ENCODE measurements around the gene SPTBN4.
"Not testable (repeated sequence)": the region's sequence is repeated elsewhere in the genome, so short reads cannot be mapped to it uniquely, and the experiment has no call there.

The SPTBN4 gene

DNA sequence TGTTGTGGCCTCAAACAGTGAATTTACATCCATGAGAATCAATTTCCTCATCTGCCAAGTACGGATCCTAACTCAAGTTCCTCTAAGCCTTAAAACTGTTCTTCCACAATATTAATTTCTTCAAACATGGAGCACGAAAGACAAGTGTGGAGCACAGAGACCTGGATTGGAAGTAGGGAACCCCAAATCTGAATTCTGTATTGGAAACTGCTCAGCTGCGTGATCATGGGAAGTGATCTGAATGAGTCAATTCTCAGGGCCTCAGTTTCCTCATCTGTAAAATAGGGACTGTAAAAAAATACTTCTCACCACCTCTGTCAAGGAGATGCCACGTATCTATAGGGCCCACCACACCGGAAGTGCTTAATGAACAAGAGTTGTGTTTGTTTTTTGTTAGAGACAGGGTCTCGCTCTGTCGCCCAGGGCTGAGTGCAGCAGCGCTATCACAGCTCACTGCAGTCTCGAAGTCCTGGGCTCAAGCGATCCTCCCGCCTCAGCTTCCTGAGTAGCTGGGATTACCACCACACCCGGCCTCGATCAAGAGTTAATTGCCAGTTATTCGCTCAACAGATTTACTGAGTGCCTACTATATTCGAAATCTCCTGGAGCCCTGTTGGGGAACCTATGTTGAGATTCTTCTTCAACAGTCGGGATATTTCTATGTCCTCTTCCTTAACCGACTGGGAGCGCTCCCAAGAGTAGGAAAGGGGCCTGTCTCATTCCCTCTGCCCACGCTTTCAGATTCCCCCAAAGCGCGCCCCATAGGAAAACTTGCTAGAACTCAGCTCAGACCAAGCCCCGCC, 24.3 kb upstream of the SPTBN4 start:
- no peak for DNase-seq

- peak; percentile 99 for DNase-seq
Observed at GRCh38 chr19:40443131-40443999, 23.4 kb upstream of the SPTBN4 start.

- DNase-seq = peak; percentile 96
Observed at GRCh38 chr19:40444000-40444824, 22.6 kb upstream of the SPTBN4 start, which contains the start of gene SERTAD3. Gene SERTAD3 (minus strand): TSS chr19:40444335. CDS start chr19:40442080, 2,255 bp downstream.

DNA sequence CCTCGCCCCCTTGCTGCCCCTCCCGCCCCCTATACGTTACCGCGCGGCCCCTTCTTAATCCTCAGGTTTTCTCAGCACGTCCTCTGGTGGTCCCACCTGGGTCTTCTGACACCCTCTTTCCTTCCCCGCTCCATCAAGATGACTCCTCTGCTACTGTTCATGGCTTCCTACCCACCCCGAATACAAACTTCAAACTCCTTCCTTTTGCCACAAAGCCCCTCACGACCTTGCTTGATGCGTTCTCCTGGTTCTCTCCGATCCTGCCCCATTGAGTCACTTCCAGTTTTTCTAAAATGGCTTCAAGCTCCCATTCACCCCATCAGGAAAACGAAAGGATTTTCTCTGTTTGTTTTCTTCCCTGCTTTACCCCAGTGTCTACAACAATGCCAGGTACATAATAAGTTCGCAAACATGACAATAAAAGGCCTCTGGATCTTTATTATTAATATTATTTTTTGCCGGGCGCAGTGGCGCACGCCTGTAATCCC, 21.9 kb upstream of the SPTBN4 start:
- no peak for DNase-seq

DNA sequence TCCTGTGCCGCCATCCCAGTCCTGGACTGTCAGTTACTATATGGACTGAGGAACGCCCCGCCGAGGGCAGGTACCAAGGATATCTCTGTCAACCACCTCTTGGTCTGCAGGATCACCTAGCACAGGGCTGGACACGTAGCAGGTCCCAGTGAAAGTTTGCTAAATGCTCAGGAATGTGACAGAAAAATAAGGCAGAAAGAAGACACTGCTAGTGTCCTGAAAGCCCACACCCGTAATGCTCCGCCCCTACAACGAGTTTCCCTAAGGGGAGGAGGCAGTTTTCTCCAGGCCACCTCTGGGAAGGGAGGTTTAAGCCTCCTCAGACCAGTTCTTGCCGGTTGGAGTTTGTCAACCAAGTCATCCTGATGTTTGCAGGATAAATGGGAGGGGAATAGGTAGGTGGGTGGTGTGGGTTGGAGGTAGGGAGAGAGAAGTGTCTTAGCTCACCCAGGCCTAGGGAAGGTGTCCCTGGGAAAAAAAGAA, 21.0 kb upstream of the SPTBN4 start:
- no peak for DNase-seq

- no peak for DNase-seq
Observed at GRCh38 chr19:40446263-40446784, 20.5 kb upstream of the SPTBN4 start.

- DNase-seq = no peak
Observed at GRCh38 chr19:40449506-40449905, 17.3 kb upstream of the SPTBN4 start.

DNA sequence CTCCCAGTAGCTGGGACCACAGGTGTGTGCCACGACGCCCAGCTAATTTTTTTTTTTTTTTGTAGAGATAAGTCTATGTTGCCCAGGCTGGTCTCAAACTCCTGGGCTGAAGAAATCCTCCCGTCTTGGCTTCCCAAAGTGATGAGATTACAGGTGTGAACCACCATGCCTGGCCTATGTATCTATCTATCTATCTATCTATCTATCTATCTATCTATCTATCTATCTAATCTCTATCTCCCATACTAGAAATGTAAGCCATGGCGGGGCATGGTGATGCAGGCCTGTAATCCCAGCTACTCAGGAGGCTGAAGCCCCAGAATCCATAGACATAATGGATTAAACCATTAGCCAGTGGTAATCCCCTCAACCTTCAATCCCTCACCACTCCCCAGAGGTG, 16.1 kb upstream of the SPTBN4 start:
- DNase-seq = no peak

DNA sequence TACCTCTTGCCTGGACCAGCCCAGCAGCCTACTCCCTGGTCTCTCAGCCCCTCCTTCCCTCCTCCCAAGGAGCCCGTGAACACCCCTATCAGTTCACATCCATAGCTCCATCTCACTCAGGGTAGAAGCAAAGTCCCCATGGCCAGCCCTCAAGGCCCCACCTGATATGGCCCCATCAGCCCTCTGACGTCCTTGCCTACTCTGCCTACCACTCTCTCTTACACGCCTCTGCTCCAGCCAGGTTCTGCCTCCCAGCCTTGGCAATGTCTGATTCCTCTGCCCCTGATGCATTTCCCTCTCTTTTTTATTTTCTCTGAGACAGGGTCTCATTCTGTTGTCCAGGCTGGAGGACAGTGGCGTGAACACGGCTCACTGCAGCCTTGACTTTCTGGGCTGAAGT, 14.8 kb upstream of the SPTBN4 start:
- no peak for DNase-seq

- no peak for DNase-seq
Observed at GRCh38 chr19:40453151-40453735, 13.6 kb upstream of the SPTBN4 start.

DNA sequence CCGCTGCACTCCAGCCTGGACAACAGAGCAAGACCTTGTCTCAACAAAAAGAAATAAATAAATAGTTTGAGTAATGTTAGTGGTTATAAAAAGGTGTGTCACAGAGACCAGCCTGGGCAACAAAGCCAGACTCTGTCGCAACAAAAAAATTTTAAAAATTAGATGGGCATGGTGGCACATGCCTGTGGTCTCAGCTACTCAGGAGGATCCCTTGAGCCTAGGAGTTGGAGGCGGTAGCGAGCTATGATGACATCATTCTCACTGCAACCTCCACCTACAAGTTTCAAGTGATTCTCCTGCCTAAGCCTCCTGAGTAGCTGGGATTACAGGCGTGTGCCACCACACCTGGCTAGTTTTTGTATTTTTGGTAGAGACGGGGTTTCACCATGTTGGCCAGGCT, 12.9 kb upstream of the SPTBN4 start:
- not testable (repeated sequence) for DNase-seq

DNA sequence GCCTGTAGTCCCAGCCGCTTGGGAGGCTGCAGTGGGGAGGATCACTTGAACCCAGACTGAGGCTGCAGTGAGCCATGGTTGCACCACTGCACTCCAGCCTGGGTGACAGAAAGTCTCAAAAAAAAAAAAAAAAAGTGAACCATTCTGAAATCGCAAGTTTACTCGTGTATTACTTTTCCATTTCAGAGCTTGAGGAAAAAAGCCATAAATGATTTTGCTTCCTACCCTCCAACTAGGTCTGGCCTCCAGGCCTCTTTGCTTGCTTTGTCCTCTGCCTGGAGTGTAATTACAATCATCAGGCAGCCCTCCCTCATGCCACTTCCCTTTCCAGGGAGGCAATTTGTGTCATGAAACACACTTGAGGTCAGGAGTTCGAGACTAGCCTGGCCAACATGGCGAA, 9.8 kb upstream of the SPTBN4 start:
- no peak for DNase-seq

DNA sequence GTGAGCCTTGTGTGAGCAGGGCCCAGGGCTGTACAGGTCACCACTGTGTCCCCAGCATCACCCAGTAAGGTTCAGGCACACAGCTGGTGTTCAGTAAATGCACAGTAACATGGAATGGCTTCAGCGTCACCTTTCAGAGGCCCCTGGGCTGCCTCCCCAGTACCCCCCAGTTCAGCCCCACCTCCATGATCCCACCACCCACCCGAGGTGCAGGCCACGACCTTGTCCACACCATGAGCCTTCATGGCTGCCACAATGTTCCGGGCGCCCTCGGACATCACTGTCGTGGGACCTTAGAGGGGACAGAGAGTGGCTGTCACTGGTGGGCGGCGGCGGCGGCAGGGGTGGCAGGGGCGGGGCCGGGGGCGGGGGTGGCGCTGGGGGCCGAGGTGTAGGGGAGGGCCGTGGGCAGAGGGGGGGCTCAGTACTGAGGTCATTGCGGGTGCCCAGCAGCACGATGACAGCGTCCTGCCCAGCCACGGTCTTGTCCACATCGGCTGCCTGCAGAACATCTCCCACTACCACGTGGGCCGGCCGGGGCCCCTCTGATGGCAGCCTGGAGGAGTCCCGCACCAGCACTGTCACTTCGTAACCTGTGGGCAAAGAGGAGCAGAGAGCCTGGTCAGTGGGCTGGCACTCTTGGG, 8.7 kb upstream of the SPTBN4 start:
- DNase-seq = no peak

- DNase-seq = no peak
Observed at GRCh38 chr19:40458597-40458974, 8.2 kb upstream of the SPTBN4 start.

GRCh38 chr19:40460185-40460584, 6.6 kb upstream of the SPTBN4 start:
- no peak for DNase-seq

- no peak for DNase-seq
Observed at GRCh38 chr19:40461669-40462221, 5.1 kb upstream of the SPTBN4 start.

DNA sequence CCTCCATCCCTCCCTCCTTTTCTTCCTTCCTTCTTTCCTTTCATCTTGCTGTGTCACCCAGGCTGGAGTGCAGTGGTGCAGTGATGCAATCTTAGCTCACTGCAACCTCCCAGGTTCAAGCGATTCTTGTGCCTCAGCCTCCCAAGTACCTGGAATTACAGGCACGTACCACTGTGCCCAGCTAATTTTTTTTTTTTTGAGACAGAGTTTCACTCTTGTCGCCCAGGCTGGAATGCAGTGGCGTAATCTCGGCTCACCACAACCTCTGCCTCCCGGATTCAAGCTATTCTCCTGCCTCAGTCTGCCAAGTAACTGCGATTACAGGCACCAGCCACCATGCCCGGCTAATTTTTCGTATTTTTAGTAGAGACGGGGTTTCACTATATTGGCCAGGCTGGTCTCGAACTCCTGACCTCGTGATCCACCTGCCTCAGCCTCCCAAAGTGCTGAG, 3.2 kb upstream of the SPTBN4 start:
- not testable (repeated sequence) for DNase-seq

GRCh38 chr19:40464059-40465024, 2.5 kb upstream of the SPTBN4 start:
- peak; percentile 64 for DNase-seq

GRCh38 chr19:40465025-40465556, 1.7 kb upstream of the SPTBN4 start:
- DNase-seq = no peak
